IgD-negative memory B cell (primary cell): ENCODE measurements around the gene SCN3B. TPM values are rescaled to one million over a fixed set of nuclear protein-coding genes. Genes with fewer than 3 reads are reported as not detected.
"Not testable (repeated sequence)": the region's sequence is repeated elsewhere in the genome, so short reads cannot be mapped to it uniquely, and the experiment has no call there.

ENCODE experiments used
- H3K27ac Mint-ChIP-seq, 3 donors: one replicate each; pipeline ENCODE4 v1.8.0; 2020 to 2022; ENCODE audit warnings: mild to moderate bottlenecking in 3 of 3, mixed read lengths in 3 of 3, moderate library complexity in 1 of 3
- H3K27me3 Mint-ChIP-seq: one replicate; pipeline ENCODE4 v1.8.0; 2021; ENCODE audit warnings: mixed read lengths
- H3K36me3 Mint-ChIP-seq: one replicate; pipeline ENCODE4 v1.8.0; 2020; ENCODE audit warnings: mild to moderate bottlenecking, mixed read lengths
- H3K4me1 Mint-ChIP-seq, 3 donors: one replicate each; pipeline ENCODE4 v1.8.0; 2020 to 2022; ENCODE audit warnings: mixed read lengths in 3 of 3, mild to moderate bottlenecking in 1 of 3
- H3K4me3 Mint-ChIP-seq, 4 donors: one replicate each; pipeline ENCODE4 v1.8.0; 2020 to 2022; ENCODE audit warnings: mild to moderate bottlenecking in 4 of 4, mixed read lengths in 4 of 4, moderate library complexity in 3 of 4
- H3K9me3 Mint-ChIP-seq, 3 donors: one replicate each; pipeline ENCODE4 v1.8.0; 2020 to 2021; ENCODE audit warnings: mixed read lengths in 3 of 3, mild to moderate bottlenecking in 1 of 3
- polyA plus RNA-seq: library from polyadenylated mRNA; unstranded; fragments of 300-500 nt; fragmentation: Illumina TruSeq; gene quantifications from one replicate; pipeline ENCODE4 v1.2.3, GENCODE V29; 2021

The SCN3B gene
- polyA plus RNA-seq, 1 donor from 2014 or later, result not detected

- peaks cover 3% of the 10 kb centered on the region for H3K27me3 Mint-ChIP-seq
- no peaks in the 10 kb centered on the region for H3K36me3 Mint-ChIP-seq
- H3K27ac Mint-ChIP-seq, result no peak overlapping the region
- peaks cover 0 to 4% (median 2%) of the 10 kb centered on the region in 3 donors for H3K9me3 Mint-ChIP-seq
- H3K4me1 Mint-ChIP-seq, result no peaks in the 10 kb centered on the region
- no peak overlapping the region for H3K4me3 Mint-ChIP-seq
Observed at GRCh38 chr11:123678246-123678645, 23.8 kb upstream of the SCN3B start.

GRCh38 chr11:123677510-123677909 lies 23.1 kb upstream of the SCN3B start:
- Mint-ChIP-seq H3K4me3 (no peak overlapping the region), H3K9me3 (peaks cover 0 to 4% (median 2%) of the 10 kb centered on the region in 3 donors), H3K36me3 (no peaks in the 10 kb centered on the region), H3K27ac (no peak overlapping the region), H3K4me1 (no peaks in the 10 kb centered on the region), H3K27me3 (peaks cover 3% of the 10 kb centered on the region)

GRCh38 chr11:123674297-123674696 lies 19.9 kb upstream of the SCN3B start:
- H3K27me3 Mint-ChIP-seq, result peaks cover 6% of the 10 kb centered on the region
- no peaks in the 10 kb centered on the region for H3K4me1 Mint-ChIP-seq
- no peaks in the 10 kb centered on the region for H3K36me3 Mint-ChIP-seq
- H3K4me3 Mint-ChIP-seq, result no peak overlapping the region
- H3K9me3 Mint-ChIP-seq, result peaks cover 0 to 4% (median 2%) of the 10 kb centered on the region in 3 donors
- no peak overlapping the region for H3K27ac Mint-ChIP-seq

- H3K4me3 Mint-ChIP-seq, result no peak overlapping the region
- no peaks in the 10 kb centered on the region for H3K36me3 Mint-ChIP-seq
- peaks cover 6% of the 10 kb centered on the region for H3K27me3 Mint-ChIP-seq
- H3K9me3 Mint-ChIP-seq, result peaks cover 0 to 2% (median 0%) of the 10 kb centered on the region in 3 donors
- H3K4me1 Mint-ChIP-seq, result no peaks in the 10 kb centered on the region
- H3K27ac Mint-ChIP-seq, result no peak overlapping the region
Observed at GRCh38 chr11:123672568-123672967, 18.1 kb upstream of the SCN3B start.

- H3K36me3 Mint-ChIP-seq, result no peaks in the 10 kb centered on the region
- peaks cover 8% of the 10 kb centered on the region for H3K27me3 Mint-ChIP-seq
- H3K4me1 Mint-ChIP-seq, result no peaks in the 10 kb centered on the region
- no peak overlapping the region for H3K27ac Mint-ChIP-seq
- H3K9me3 Mint-ChIP-seq, result peaks cover 0 to 2% (median 0%) of the 10 kb centered on the region in 3 donors
- no peak overlapping the region for H3K4me3 Mint-ChIP-seq
Observed at GRCh38 chr11:123671534-123671933, 17.1 kb upstream of the SCN3B start.

- H3K4me1 Mint-ChIP-seq, result no peaks in the 10 kb centered on the region
- no peak overlapping the region for H3K4me3 Mint-ChIP-seq
- H3K27me3 Mint-ChIP-seq, result peaks cover 8% of the 10 kb centered on the region
- peaks cover 0 to 2% (median 0%) of the 10 kb centered on the region in 3 donors for H3K9me3 Mint-ChIP-seq
- H3K36me3 Mint-ChIP-seq, result no peaks in the 10 kb centered on the region
- H3K27ac Mint-ChIP-seq, result no peak overlapping the region
Observed at GRCh38 chr11:123670081-123670480, 15.7 kb upstream of the SCN3B start.

- peaks cover 8 to 10% (median 9%) of the 10 kb centered on the region in 3 donors for H3K9me3 Mint-ChIP-seq
- peaks cover 3% of the 10 kb centered on the region for H3K36me3 Mint-ChIP-seq
- H3K27ac Mint-ChIP-seq, result no peak overlapping the region
- no peak overlapping the region for H3K4me3 Mint-ChIP-seq
- peaks cover 2 to 5% (median 3%) of the 10 kb centered on the region in 3 donors for H3K4me1 Mint-ChIP-seq
- H3K27me3 Mint-ChIP-seq, result peaks cover 7% of the 10 kb centered on the region
Observed at GRCh38 chr11:123665306-123665705, 10.9 kb upstream of the SCN3B start.

GRCh38 chr11:123659965-123660364 lies 5.5 kb upstream of the SCN3B start:
- Mint-ChIP-seq H3K4me1 (peaks cover 13 to 19% (median 16%) of the 10 kb centered on the region in 3 donors), H3K27me3 (peaks cover 11% of the 10 kb centered on the region), H3K4me3 (peak overlapping the region in 2 of 4 donors; percentile 64 to 65), H3K27ac (peak overlapping the region; percentile 33 to 72 (median 47)), H3K9me3 (peaks cover 10 to 27% (median 12%) of the 10 kb centered on the region in 3 donors)
- H3K36me3 Mint-ChIP-seq, result not testable (repeated sequence)

- H3K27me3 Mint-ChIP-seq, result peaks cover 14% of the 10 kb centered on the region
- H3K27ac Mint-ChIP-seq, result no peak overlapping the region
- peaks cover 10% of the 10 kb centered on the region for H3K36me3 Mint-ChIP-seq
- peaks cover 10 to 27% (median 12%) of the 10 kb centered on the region in 3 donors for H3K9me3 Mint-ChIP-seq
- peaks cover 13 to 19% (median 16%) of the 10 kb centered on the region in 3 donors for H3K4me1 Mint-ChIP-seq
- H3K4me3 Mint-ChIP-seq, result peak overlapping the region in 1 of 4 donors; percentile 32
Observed at GRCh38 chr11:123659311-123659710, 4.9 kb upstream of the SCN3B start.

- Mint-ChIP-seq H3K4me1 (peaks cover 3 to 4% (median 4%) of the 10 kb centered on the region in 3 donors), H3K27ac (peak overlapping the region in 1 of 3 donors; percentile 88), H3K36me3 (peaks cover 5% of the 10 kb centered on the region), H3K27me3 (peaks cover 34% of the 10 kb centered on the region), H3K9me3 (peaks cover 3 to 12% (median 3%) of the 10 kb centered on the region in 3 donors), H3K4me3 (peak overlapping the region; percentile 13 to 80 (median 69))
Observed at GRCh38 chr11:123653827-123654565, 428 bp downstream of the SCN3B start.

- Mint-ChIP-seq H3K4me3 (peak overlapping the region; percentile 13 to 81 (median 72)), H3K36me3 (peaks cover 2% of the 10 kb centered on the region), H3K4me1 (peaks cover 0 to 4% (median under 1%) of the 10 kb centered on the region in 3 donors), H3K9me3 (peaks cover 2 to 9% (median 3%) of the 10 kb centered on the region in 3 donors), H3K27ac (no peak overlapping the region), H3K27me3 (peaks cover 34% of the 10 kb centered on the region)
Observed at GRCh38 chr11:123653483-123653826, 969 bp downstream of the SCN3B start.

- no peaks in the 10 kb centered on the region for H3K36me3 Mint-ChIP-seq
- peaks cover 0 to 2% (median under 1%) of the 10 kb centered on the region in 3 donors for H3K9me3 Mint-ChIP-seq
- H3K27me3 Mint-ChIP-seq, result peaks cover 34% of the 10 kb centered on the region
- H3K27ac Mint-ChIP-seq, result no peak overlapping the region
- peak overlapping the region; percentile 5 to 81 (median 37) for H3K4me3 Mint-ChIP-seq
- H3K4me1 Mint-ChIP-seq, result peaks cover 0 to 4% (median 0%) of the 10 kb centered on the region in 3 donors
Observed at GRCh38 chr11:123652599-123652998, 1.8 kb downstream of the SCN3B start.

GRCh38 chr11:123650901-123651300 lies 3.5 kb downstream of the SCN3B start:
- no peak overlapping the region for H3K4me3 Mint-ChIP-seq
- H3K27ac Mint-ChIP-seq, result no peak overlapping the region
- peaks cover 0 to 2% (median 0%) of the 10 kb centered on the region in 3 donors for H3K9me3 Mint-ChIP-seq
- peaks cover 31% of the 10 kb centered on the region for H3K27me3 Mint-ChIP-seq
- H3K4me1 Mint-ChIP-seq, result peaks cover 0 to 1% (median 0%) of the 10 kb centered on the region in 3 donors
- H3K36me3 Mint-ChIP-seq, result no peaks in the 10 kb centered on the region

GRCh38 chr11:123645286-123645975 lies 9.0 kb downstream of the SCN3B start:
- peaks cover 0 to 5% (median 2%) of the 10 kb centered on the region in 3 donors for H3K4me1 Mint-ChIP-seq
- peaks cover 16% of the 10 kb centered on the region for H3K27me3 Mint-ChIP-seq
- H3K27ac Mint-ChIP-seq, result no peak overlapping the region
- peaks cover 0 to 2% (median 0%) of the 10 kb centered on the region in 3 donors for H3K9me3 Mint-ChIP-seq
- no peaks in the 10 kb centered on the region for H3K36me3 Mint-ChIP-seq
- H3K4me3 Mint-ChIP-seq, result no peak overlapping the region

GRCh38 chr11:123642435-123642834 lies 12.0 kb downstream of the SCN3B start:
- H3K27ac Mint-ChIP-seq, result no peak overlapping the region
- H3K36me3 Mint-ChIP-seq, result no peaks in the 10 kb centered on the region
- peaks cover 17% of the 10 kb centered on the region for H3K27me3 Mint-ChIP-seq
- no peak overlapping the region for H3K4me3 Mint-ChIP-seq
- peaks cover 0 to 5% (median 2%) of the 10 kb centered on the region in 3 donors for H3K4me1 Mint-ChIP-seq
- no peaks in the 10 kb centered on the region for H3K9me3 Mint-ChIP-seq
